ENCODE results near the gene NOTCH4.

DNA sequence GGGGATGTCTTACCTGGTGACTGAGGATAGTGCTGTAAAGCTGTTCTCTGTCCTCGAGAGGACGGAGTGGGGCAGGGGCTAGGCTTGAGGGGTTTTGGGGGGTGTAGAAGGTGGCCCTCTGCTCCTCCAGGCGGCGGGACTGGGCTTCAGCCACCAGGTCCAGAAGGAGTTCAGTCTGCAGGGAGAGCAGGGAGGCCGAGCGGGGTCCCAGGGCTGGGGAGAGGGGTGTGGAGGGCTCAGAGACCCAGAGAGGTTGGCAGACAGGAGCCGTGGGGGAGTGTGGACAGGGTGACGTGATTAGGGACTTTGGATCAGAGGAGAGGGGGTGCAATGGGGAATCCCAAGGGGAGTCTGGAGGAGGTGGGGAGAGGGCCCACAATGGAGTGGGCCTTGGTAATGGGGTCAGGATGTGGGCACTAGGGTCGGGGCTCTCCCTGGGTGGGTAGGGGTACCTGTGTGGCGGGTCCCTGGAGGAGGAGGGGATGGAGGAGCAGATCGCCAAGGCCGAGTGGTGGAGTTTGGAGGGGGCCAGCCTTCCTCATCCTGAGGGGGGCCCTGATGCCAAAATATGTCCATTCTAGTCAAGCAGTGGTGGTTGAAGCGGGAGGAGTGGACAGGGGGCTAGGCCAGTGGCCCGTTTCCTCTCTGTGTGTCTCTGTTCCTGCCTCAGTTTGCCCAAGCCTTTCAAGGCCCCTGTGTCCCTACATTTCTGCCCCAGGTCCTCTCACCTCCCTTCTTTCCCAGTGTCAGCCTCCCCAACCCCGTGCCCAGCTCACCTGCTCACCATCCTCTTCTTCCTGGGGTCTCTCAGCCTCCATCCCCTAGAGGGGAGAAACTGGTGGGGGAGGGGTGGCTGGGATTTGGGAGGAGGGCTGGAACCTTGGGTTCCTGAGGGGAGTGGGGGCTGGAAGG, 31.9 kb downstream of the NOTCH4 start:
- TF ChIP-seq EZH2phosphoT487 (IDR thresholded peaks at IDR 0.05; ENCODE audit: unreplicated experiment) (no peak), CTCF (conservative IDR thresholded peaks at IDR 0.05; ENCODE audit: low read depth in 2 of 2) (no peak), EZH2 (IDR thresholded peaks at IDR 0.05; ENCODE audit: low read depth, unreplicated experiment) (no peak), POLR2AphosphoS5 (IDR thresholded peaks at IDR 0.05; ENCODE audit: low read depth) (no peak), JUNB (IDR thresholded peaks at IDR 0.05; ENCODE audit: unreplicated experiment) (no peak)
- TF ChIP-seq, protein P1, sequence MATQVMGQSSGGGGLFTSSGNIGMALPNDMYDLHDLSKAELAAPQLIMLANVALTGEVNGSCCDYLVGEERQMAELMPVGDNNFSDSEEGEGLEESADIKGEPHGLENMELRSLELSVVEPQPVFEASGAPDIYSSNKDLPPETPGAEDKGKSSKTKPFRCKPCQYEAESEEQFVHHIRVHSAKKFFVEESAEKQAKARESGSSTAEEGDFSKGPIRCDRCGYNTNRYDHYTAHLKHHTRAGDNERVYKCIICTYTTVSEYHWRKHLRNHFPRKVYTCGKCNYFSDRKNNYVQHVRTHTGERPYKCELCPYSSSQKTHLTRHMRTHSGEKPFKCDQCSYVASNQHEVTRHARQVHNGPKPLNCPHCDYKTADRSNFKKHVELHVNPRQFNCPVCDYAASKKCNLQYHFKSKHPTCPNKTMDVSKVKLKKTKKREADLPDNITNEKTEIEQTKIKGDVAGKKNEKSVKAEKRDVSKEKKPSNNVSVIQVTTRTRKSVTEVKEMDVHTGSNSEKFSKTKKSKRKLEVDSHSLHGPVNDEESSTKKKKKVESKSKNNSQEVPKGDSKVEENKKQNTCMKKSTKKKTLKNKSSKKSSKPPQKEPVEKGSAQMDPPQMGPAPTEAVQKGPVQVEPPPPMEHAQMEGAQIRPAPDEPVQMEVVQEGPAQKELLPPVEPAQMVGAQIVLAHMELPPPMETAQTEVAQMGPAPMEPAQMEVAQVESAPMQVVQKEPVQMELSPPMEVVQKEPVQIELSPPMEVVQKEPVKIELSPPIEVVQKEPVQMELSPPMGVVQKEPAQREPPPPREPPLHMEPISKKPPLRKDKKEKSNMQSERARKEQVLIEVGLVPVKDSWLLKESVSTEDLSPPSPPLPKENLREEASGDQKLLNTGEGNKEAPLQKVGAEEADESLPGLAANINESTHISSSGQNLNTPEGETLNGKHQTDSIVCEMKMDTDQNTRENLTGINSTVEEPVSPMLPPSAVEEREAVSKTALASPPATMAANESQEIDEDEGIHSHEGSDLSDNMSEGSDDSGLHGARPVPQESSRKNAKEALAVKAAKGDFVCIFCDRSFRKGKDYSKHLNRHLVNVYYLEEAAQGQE (IDR thresholded peaks at IDR 0.05; ENCODE audit: unreplicated experiment), result no peak

All from GM23338 (cell line).